Activated T-helper 1 cell treated with anti-CD3 and anti-CD28 coated beads, Interleukin-12 subunit alpha, Interleukin-12 subunit beta, Interleukin-2, Interleukin-4 antibody, amounts not matched to agents 30 ng/mL and 10 ng/mL and 1 ng/mL, durations not matched to agents 14 hours and 24 hours and 36 hours (primary cell): Measurements from ENCODE around the gene LOXL3. TPM values are rescaled to one million over a fixed set of nuclear protein-coding genes. Genes with fewer than 3 reads are reported as not detected.
A peak's percentile ranks its signal among the peaks of the same experiment; 100 is the strongest.

Source experiments
- DNase-seq: peaks from one replicate; pipeline ENCODE4 v3.0.0; 2021; ENCODE audit warnings: low spot score
- H3K27ac Mint-ChIP-seq: one replicate; pipeline ENCODE4 v1.8.0; 2021; ENCODE audit warnings: mild to moderate bottlenecking, mixed read lengths
- H3K27me3 Mint-ChIP-seq: one replicate; pipeline ENCODE4 v1.8.0; 2022; ENCODE audit warnings: mild to moderate bottlenecking, moderate library complexity, mixed read lengths; ENCODE audit not compliant: insufficient read depth
- H3K36me3 Mint-ChIP-seq: one replicate; pipeline ENCODE4 v1.8.0; 2021; ENCODE audit warnings: low read depth, mixed read lengths
- H3K4me1 Mint-ChIP-seq: one replicate; pipeline ENCODE4 v1.8.0; 2021; ENCODE audit warnings: low read depth, mixed read lengths
- H3K4me3 Mint-ChIP-seq: one replicate; pipeline ENCODE4 v1.8.0; 2021; ENCODE audit warnings: mild to moderate bottlenecking, moderate library complexity, mixed read lengths
- H3K9me3 Mint-ChIP-seq: one replicate; pipeline ENCODE4 v1.8.0; 2021; ENCODE audit warnings: mixed read lengths
- intact Hi-C: fragments of 100-400 bp; cut with micrococcal nuclease; formaldehyde crosslinking; loops from one replicate; pipeline ENCODE4 v1.15.1; 2024
- total RNA-seq: library from RNA; stranded (reverse); gene quantifications from 2 replicates; pipeline ENCODE4 v1.2.3, GENCODE V29; 2022

LOXL3 gene
- total RNA-seq, result 1.9 and 2.0 TPM in 2 replicates

- H3K9me3 Mint-ChIP-seq, result no peaks in the 10 kb centered on the region
- peak within 1 kb of the TSS; percentile 95 for H3K4me3 Mint-ChIP-seq
- intact Hi-C loops, result loop anchor here (1.0 kb wide), 5 partner anchors 24 to 817 kb away; partner anchors contain the start of genes PCGF1, SEMA4F, TPRKB and TTC31
- peak; percentile 79 for DNase-seq
- H3K4me1 Mint-ChIP-seq, result peaks cover 33% of the 10 kb centered on the region
- peaks cover 13% of the 10 kb centered on the region for H3K36me3 Mint-ChIP-seq
- H3K27me3 Mint-ChIP-seq, result peaks cover 11% of the 10 kb centered on the region
- H3K27ac Mint-ChIP-seq, result peak within 1 kb of the TSS; percentile 96
Measured at GRCh38 chr2:74553892-74554819, at the start of gene LOXL3, which contains the start of gene DOK1. Gene LOXL3 (minus strand): TSS chr2:74553942. CDS start chr2:74552634, 1,308 bp downstream. Gene DOK1 (plus strand): TSS chr2:74554720. CDS start chr2:74554755, 35 bp downstream.

GRCh38 chr2:74602586-74603281, 49.0 kb upstream of the LOXL3 start:
- peaks cover 13% of the 10 kb centered on the region for H3K4me1 Mint-ChIP-seq
- no peaks in the 10 kb centered on the region for H3K9me3 Mint-ChIP-seq
- H3K36me3 Mint-ChIP-seq, result no peaks in the 10 kb centered on the region
- intact Hi-C loops, result no loop called here
- no peak overlapping the region for H3K4me3 Mint-ChIP-seq
- no peak overlapping the region for H3K27ac Mint-ChIP-seq
- no peak for DNase-seq
- peaks cover 35% of the 10 kb centered on the region for H3K27me3 Mint-ChIP-seq

- Mint-ChIP-seq H3K36me3 (no peaks in the 10 kb centered on the region), H3K4me3 (no peak overlapping the region), H3K4me1 (peaks cover 13% of the 10 kb centered on the region), H3K9me3 (no peaks in the 10 kb centered on the region), H3K27ac (no peak overlapping the region), H3K27me3 (peaks cover 49% of the 10 kb centered on the region)
- intact Hi-C loops, result no loop called here
- no peak for DNase-seq
Measured at GRCh38 chr2:74599676-74600075, 45.9 kb upstream of the LOXL3 start.

- DNase-seq, result no peak
- intact Hi-C loops, result no loop called here
- Mint-ChIP-seq H3K4me1 (no peaks in the 10 kb centered on the region), H3K9me3 (no peaks in the 10 kb centered on the region), H3K27ac (no peak overlapping the region), H3K36me3 (peaks cover 1% of the 10 kb centered on the region), H3K4me3 (no peak overlapping the region), H3K27me3 (peaks cover 42% of the 10 kb centered on the region)
Measured at GRCh38 chr2:74597410-74597809, 43.7 kb upstream of the LOXL3 start.

- intact Hi-C loops, result no loop called here
- Mint-ChIP-seq H3K4me1 (no peaks in the 10 kb centered on the region), H3K36me3 (peaks cover 1% of the 10 kb centered on the region), H3K9me3 (no peaks in the 10 kb centered on the region), H3K27me3 (peaks cover 41% of the 10 kb centered on the region), H3K4me3 (no peak overlapping the region), H3K27ac (no peak overlapping the region)
- DNase-seq, result no peak
Measured at GRCh38 chr2:74596584-74596983, 42.8 kb upstream of the LOXL3 start.

- Mint-ChIP-seq H3K9me3 (no peaks in the 10 kb centered on the region), H3K36me3 (peaks cover 1% of the 10 kb centered on the region), H3K4me1 (no peaks in the 10 kb centered on the region), H3K4me3 (no peak overlapping the region), H3K27me3 (peaks cover 41% of the 10 kb centered on the region), H3K27ac (peak overlapping the region; percentile 1)
- DNase-seq, result no peak
- intact Hi-C loops, result no loop called here
Measured at GRCh38 chr2:74593826-74594772, 40.4 kb upstream of the LOXL3 start.

- intact Hi-C loops, result loop anchor here (5.0 to 10.0 kb wide), 2 partner anchors 64 to 246 kb away; partner anchors contain the start of genes HK2 and SEMA4F
- no peak for DNase-seq
- no peak overlapping the region for H3K27ac Mint-ChIP-seq
- H3K36me3 Mint-ChIP-seq, result peaks cover 1% of the 10 kb centered on the region
- H3K4me3 Mint-ChIP-seq, result no peak overlapping the region
- peaks cover 31% of the 10 kb centered on the region for H3K4me1 Mint-ChIP-seq
- H3K27me3 Mint-ChIP-seq, result peaks cover 23% of the 10 kb centered on the region
- no peaks in the 10 kb centered on the region for H3K9me3 Mint-ChIP-seq
Measured at GRCh38 chr2:74588664-74589063, 34.9 kb upstream of the LOXL3 start.

- Mint-ChIP-seq H3K27ac (peak overlapping the region; percentile 12), H3K4me3 (no peak overlapping the region)
- intact Hi-C loops, result loop anchor here (1.0 to 10.0 kb wide), 8 partner anchors 32 to 337 kb away; partner anchors contain the start of genes AUP1, HK2, HTRA2 and INO80B
Measured at GRCh38 chr2:74587664-74588277, 34.0 kb upstream of the LOXL3 start.

GRCh38 chr2:74585406-74586185, 31.9 kb upstream of the LOXL3 start:
- H3K36me3 Mint-ChIP-seq, result no peaks in the 10 kb centered on the region
- H3K27me3 Mint-ChIP-seq, result peaks cover 6% of the 10 kb centered on the region
- peak overlapping the region; percentile 54 for H3K4me3 Mint-ChIP-seq
- H3K4me1 Mint-ChIP-seq, result peaks cover 37% of the 10 kb centered on the region
- DNase-seq, result no peak
- H3K9me3 Mint-ChIP-seq, result no peaks in the 10 kb centered on the region
- intact Hi-C loops, result loop anchor here (5.0 to 10.0 kb wide), 2 partner anchors 67 to 249 kb away; partner anchors contain the start of genes HK2 and SEMA4F
- peak overlapping the region; percentile 78 for H3K27ac Mint-ChIP-seq

More at GRCh38 chr2:74587664-74588277, 34.0 kb upstream of the LOXL3 start:
- peaks cover 17% of the 10 kb centered on the region for H3K27me3 Mint-ChIP-seq
- H3K4me1 Mint-ChIP-seq, result peaks cover 37% of the 10 kb centered on the region
- H3K36me3 Mint-ChIP-seq, result no peaks in the 10 kb centered on the region
- peak; percentile 56 for DNase-seq
- H3K9me3 Mint-ChIP-seq, result no peaks in the 10 kb centered on the region

GRCh38 chr2:74584088-74584645, 30.4 kb upstream of the LOXL3 start:
- H3K36me3 Mint-ChIP-seq, result no peaks in the 10 kb centered on the region
- no peaks in the 10 kb centered on the region for H3K9me3 Mint-ChIP-seq
- peak overlapping the region; percentile 57 for H3K4me3 Mint-ChIP-seq
- H3K27me3 Mint-ChIP-seq, result peaks cover 3% of the 10 kb centered on the region
- intact Hi-C loops, result loop anchor here (1.0 to 10.0 kb wide), 2 partner anchors 13 to 251 kb away; partner anchors contain the start of gene HK2
- H3K4me1 Mint-ChIP-seq, result peaks cover 37% of the 10 kb centered on the region
- no peak for DNase-seq
- H3K27ac Mint-ChIP-seq, result peak overlapping the region; percentile 47

GRCh38 chr2:74583504-74583903, 29.8 kb upstream of the LOXL3 start:
- intact Hi-C loops, result loop anchor here (10.0 kb wide), 1 partner anchor 251 kb away; the partner anchor contains the start of gene HK2
- Mint-ChIP-seq H3K27ac (no peak overlapping the region), H3K27me3 (no peaks in the 10 kb centered on the region), H3K9me3 (no peaks in the 10 kb centered on the region), H3K4me1 (peaks cover 44% of the 10 kb centered on the region), H3K36me3 (no peaks in the 10 kb centered on the region), H3K4me3 (no peak overlapping the region)
- DNase-seq, result no peak
